ENCODE results near the gene PDCD4. TPM values are rescaled to one million over a fixed set of nuclear protein-coding genes. Genes with fewer than 3 reads are reported as not detected.

The PDCD4 gene
- total RNA-seq, 2 donors from 2014 or later: 36.7 to 48.6 TPM

DNA sequence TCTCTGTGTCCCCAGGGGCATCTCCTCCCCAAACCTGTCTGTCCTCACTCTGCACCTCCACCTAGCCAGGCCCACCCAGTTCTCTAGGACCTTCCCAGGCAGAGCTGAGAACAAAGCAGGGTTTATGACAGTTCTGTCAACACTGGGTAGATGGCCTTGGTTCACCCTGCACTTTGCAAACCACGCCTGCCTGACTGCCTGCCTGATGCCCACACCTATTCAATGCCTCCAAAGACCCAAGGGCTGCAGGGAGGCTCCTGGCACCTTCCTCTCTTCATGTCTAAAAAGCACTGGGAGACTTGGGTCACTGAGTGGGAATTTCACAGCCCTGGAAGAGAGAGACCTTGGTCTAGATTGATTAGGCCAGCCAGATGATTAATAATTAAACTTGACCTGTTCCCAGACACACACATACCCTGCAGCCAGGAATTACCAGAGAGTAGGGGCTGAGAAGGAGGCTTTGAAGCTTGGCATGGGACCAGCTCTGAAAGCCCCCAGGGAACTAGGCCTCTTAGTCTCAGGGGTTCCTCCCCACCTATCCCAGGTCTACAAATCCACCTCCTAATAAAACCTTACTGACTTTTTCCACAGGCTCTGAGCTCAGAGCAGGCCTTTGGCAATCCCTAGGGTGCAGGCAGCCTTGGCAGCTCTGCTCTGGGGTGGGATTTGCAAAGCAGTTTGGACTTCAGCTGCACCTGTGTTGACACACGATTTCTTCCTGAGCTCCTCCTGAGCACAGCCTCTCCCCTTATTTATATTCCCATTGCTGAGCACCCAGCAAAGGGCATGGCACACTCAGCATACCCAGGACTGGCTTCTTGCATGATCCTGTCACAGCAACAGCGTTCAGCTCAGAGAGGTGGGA lies 25.7 kb upstream of the PDCD4 start:
- no peak overlapping the region for H3K4me3 Mint-ChIP-seq
- H3K36me3 Mint-ChIP-seq: no peaks in the 10 kb centered on the region
- peak overlapping the region in 1 of 2 donors; percentile 23 for H3K27ac Mint-ChIP-seq
- peaks cover 45 to 60% of the 10 kb centered on the region in 2 donors for H3K4me1 Mint-ChIP-seq (ENCODE audit: low read depth in 2 of 2)
- no peak for ATAC-seq
- H3K27me3 Mint-ChIP-seq: peaks cover 0 to 18% of the 10 kb centered on the region in 2 donors
- H3K9me3 Mint-ChIP-seq: no peaks in the 10 kb centered on the region
- no peak for DNase-seq (ENCODE audit: low spot score)

DNA sequence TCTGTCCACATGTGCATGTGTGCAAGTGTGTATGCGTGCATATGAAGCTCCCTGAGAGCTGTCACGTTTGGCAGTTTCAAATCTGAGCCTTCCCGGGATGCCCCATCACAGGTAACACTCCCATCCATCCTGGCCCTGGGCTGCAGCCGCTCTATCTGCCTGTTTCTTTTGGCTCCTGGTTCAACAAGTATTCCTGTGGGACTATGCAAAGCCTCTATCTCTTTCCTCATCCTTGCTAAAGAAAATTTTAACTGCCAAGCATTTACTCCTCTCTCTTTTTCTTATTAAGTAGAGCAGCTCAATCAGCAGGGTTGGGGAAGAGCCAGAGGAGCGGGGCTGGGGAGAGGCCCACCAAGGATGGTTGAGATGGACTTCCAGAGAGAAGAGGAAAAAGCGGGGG lies 24.4 kb upstream of the PDCD4 start:
- ATAC-seq: no peak
- Mint-ChIP-seq H3K4me1 (ENCODE audit: low read depth in 2 of 2) (peaks cover 50 to 64% of the 10 kb centered on the region in 2 donors), H3K9me3 (no peaks in the 10 kb centered on the region), H3K27ac (peak overlapping the region; percentile 28 to 39), H3K4me3 (no peak overlapping the region), H3K27me3 (peaks cover 0 to 22% of the 10 kb centered on the region in 2 donors), H3K36me3 (no peaks in the 10 kb centered on the region)
- DNase-seq (ENCODE audit: low spot score): no peak

DNA sequence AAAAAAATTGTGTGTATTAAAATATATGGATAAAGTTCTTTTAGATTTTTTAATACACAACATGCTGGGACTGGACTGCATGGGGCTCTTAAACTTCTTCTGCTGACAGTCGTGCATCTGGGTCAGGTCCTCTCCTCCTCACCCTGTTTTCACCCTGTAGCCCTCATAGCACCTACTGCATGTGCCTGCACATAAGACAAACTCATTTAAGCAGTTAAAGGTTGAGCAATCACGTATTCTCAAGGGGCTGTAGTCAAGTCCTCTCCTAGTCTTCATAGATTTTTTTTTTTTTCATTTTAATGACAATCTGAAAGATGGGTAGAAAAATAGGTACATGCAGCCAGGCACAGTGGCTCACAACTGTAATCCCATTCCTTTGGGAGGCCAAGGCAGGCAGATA lies 23.6 kb upstream of the PDCD4 start:
- no peak overlapping the region for H3K4me3 Mint-ChIP-seq
- ATAC-seq: no peak
- H3K9me3 Mint-ChIP-seq: no peaks in the 10 kb centered on the region
- DNase-seq (ENCODE audit: low spot score): no peak
- peaks cover 0 to 20% of the 10 kb centered on the region in 2 donors for H3K27me3 Mint-ChIP-seq
- H3K4me1 Mint-ChIP-seq (ENCODE audit: low read depth in 2 of 2): peaks cover 48 to 64% of the 10 kb centered on the region in 2 donors
- no peaks in the 10 kb centered on the region for H3K36me3 Mint-ChIP-seq
- H3K27ac Mint-ChIP-seq: no peak overlapping the region

DNA sequence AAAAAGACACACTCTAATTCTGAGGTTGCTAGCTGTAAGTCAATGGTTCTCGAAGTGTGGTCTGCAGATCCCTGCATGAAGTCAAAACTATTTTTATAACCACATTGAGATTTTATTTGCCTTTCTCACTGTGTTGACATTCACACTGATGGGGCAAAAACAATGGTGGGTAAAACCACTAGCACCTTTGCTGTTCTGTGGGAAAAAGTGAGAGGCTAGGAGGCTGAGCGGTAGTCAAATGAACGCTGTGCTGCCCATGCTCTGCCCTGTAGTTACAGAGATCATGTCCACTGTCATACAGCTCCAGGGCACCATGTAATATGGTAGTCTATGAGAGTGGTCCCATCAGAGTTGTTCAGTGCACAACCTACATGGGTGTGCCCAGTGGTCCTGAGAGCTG lies 21.6 kb upstream of the PDCD4 start:
- Mint-ChIP-seq H3K27me3 (peaks cover 0 to 16% of the 10 kb centered on the region in 2 donors), H3K4me3 (peak overlapping the region; percentile 70), H3K27ac (peak overlapping the region; percentile 47 to 83), H3K4me1 (ENCODE audit: low read depth in 2 of 2) (peaks cover 44 to 71% of the 10 kb centered on the region in 2 donors), H3K36me3 (no peaks in the 10 kb centered on the region), H3K9me3 (no peaks in the 10 kb centered on the region)
- peak; percentile 90 to 93 for ATAC-seq
- DNase-seq (ENCODE audit: low spot score): no peak

DNA sequence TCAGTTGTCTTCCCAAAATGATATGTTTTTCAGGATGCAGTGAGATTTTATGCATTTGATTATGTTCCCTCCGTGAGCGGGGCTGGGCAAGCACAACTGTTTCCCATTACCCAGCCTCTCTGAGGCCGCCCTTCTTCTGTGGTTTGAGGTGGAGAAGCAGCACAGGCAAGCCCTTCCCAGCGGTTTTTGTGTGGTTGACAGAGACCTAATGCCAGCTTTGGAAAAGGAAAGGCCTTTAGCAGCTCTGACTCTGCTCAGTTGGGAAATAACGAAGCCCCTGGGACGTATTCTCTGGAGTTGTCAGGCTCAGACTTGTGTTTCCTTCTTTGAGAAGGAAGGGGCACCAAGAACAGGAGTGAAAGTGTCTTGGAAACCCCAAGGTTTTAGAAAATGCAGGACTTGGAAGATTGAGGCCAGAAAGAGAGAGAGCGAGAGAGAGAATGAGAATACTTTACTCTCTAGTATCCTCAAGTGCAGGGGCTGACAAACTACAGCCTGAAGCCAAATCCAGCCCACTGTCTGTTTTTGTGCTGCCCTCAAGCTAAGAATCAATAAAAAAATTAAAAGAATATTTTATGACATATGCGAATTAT lies 20.6 kb upstream of the PDCD4 start:
- no peaks in the 10 kb centered on the region for H3K9me3 Mint-ChIP-seq
- peaks cover 44 to 63% of the 10 kb centered on the region in 2 donors for H3K4me1 Mint-ChIP-seq (ENCODE audit: low read depth in 2 of 2)
- H3K27me3 Mint-ChIP-seq: peaks cover 0 to 16% of the 10 kb centered on the region in 2 donors
- ATAC-seq: no peak
- peak overlapping the region; percentile 70 for H3K4me3 Mint-ChIP-seq
- H3K36me3 Mint-ChIP-seq: no peaks in the 10 kb centered on the region
- peak overlapping the region; percentile 49 to 75 for H3K27ac Mint-ChIP-seq
- no peak for DNase-seq (ENCODE audit: low spot score)

DNA sequence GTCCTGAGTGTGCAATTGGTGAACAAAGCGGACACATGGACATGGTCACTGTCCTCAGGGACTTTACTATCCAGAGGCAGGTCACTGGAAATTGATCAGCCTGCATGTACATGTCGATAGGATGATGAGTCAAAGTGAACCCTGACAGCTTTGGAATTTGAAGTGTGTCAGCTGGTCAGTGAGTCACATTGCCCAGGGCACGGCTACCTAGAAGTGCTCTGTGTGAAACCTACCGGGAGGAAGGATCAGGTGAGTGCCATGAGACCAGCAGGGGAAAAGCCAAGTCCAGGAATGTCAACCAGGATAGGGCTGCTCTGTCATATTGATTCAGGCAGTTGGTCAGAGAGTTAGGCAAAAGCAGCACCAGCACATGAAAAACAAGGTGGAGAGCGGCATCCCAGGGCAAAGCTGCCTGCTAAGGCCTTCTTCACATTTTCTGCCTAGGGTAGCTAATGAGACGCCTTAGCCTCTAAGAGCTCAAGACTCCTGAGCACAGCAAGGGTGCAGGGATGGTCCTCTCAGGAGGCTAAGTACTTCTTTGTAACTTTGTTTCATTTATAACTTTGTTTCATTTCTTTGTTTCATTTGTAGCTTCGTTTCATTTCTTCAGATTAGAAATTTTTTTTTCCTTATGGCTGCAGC lies 19.4 kb upstream of the PDCD4 start:
- DNase-seq (ENCODE audit: low spot score): no peak
- Mint-ChIP-seq H3K4me1 (ENCODE audit: low read depth in 2 of 2) (peaks cover 40 to 59% of the 10 kb centered on the region in 2 donors), H3K27me3 (peaks cover 0 to 16% of the 10 kb centered on the region in 2 donors), H3K36me3 (no peaks in the 10 kb centered on the region), H3K4me3 (peak overlapping the region; percentile 12), H3K9me3 (no peaks in the 10 kb centered on the region), H3K27ac (peak overlapping the region; percentile 44 to 79)
- no peak for ATAC-seq

DNA sequence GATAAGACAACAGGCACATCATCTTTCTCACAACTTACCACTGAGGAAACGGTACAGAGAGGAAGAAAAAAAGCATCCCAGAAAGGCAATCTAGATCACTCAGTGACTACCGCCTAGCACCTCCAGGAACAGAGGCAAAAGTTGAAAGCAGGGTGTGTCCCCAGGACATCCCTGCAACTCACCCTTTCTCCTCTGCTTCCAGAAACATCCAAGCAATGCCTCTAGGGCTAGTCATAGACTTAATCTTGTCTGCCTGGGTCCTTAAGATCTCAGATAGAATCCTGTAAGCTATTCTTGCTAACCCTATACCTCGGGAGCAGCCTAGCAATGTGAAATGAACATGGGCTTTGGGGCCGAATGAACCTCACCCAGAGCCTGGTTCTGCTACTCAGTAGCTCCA lies 18.8 kb upstream of the PDCD4 start:
- Mint-ChIP-seq H3K27ac (peak overlapping the region; percentile 44 to 79), H3K9me3 (no peaks in the 10 kb centered on the region), H3K36me3 (no peaks in the 10 kb centered on the region)

DNA sequence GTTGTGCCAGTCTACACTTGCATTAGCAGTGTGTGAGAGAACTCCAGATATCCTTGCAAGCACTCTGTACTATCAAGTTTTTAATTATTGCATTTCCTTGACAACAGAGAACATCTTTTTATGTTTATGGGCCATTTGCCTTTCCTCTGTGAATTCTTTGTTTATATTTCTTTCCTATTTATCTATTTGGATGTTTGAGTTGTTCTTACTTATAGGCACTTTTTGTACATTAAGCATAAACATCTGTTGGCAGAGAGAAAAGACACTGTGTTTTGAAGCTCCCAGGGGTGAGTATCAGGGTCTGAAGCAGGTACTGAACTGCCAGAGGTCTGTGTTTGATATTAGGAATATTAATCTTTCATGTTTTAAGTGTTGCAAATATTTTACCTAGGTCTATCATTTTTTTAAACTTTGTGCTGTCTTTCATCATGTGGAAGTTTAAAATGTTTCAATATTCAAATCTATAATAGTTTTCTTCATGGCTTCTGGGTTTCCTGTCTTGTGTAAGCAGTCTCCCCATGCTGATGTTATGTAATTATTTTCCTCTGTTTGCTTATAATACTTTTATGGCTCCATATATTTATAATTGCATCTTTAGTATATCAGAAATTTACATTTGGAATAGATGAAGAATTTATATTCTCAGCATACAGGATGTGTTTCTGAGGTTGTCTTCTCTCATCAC lies 17.7 kb upstream of the PDCD4 start:
- H3K36me3 Mint-ChIP-seq: no peaks in the 10 kb centered on the region
- peaks cover 45 to 66% of the 10 kb centered on the region in 2 donors for H3K4me1 Mint-ChIP-seq (ENCODE audit: low read depth in 2 of 2)
- H3K4me3 Mint-ChIP-seq: no peak overlapping the region
- ATAC-seq: no peak
- H3K27me3 Mint-ChIP-seq: peaks cover 0 to 16% of the 10 kb centered on the region in 2 donors
- peak overlapping the region in 1 of 2 donors; percentile 0 for H3K27ac Mint-ChIP-seq
- no peaks in the 10 kb centered on the region for H3K9me3 Mint-ChIP-seq
- no peak for DNase-seq (ENCODE audit: low spot score)

More for the DNA sequence above, 18.8 kb upstream of the PDCD4 start:
- peaks cover 45 to 64% of the 10 kb centered on the region in 2 donors for H3K4me1 Mint-ChIP-seq (ENCODE audit: low read depth in 2 of 2)
- DNase-seq (ENCODE audit: low spot score) (no peak), ATAC-seq (no peak)
- peaks cover 0 to 16% of the 10 kb centered on the region in 2 donors for H3K27me3 Mint-ChIP-seq
- H3K4me3 Mint-ChIP-seq: no peak overlapping the region

DNA sequence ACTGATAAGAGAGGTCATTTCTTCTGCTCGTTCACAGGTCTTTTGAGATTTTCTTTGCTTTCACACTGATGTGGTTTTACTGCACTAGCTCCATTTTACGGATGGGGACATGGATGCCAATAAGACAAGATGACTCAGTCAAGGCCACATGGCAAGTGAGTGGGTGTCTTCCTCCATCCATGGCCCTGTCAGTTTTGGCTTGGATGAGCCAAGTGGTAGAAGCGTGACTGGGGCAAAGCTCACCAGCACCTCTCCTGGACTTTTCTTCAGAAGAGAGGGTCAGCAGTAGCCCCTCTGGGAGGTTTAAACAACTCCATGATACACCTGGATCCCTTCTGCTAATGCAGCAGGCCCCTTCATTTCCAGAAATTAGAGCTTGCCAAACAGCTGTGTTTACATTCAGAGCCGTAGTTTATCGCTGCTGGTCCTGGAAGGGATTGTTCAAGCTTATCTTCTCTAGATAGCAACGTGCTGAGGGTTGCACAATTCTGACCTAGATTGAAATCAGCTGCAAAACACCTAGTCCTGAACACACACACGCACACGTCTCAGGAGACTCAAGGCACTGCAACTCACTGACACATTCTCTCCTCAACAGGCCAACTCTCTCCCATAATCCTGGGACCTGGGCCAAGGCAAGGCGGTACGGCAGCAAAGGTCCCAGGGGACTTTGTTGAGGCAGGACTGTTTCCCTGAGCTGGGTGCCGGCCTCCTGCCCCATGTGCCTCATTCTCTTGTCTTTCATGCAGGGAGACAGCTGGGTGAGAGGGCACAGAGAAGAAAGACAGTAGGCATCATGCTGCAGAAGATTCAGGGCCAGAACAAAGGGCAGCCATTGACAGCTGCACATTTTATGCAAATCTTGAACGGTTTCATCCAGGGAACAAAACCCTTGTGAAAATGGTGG lies 14.2 kb upstream of the PDCD4 start:
- no peaks in the 10 kb centered on the region for H3K36me3 Mint-ChIP-seq
- no peak for DNase-seq (ENCODE audit: low spot score)
- peaks cover 0 to 4% of the 10 kb centered on the region in 2 donors for H3K27me3 Mint-ChIP-seq
- peak overlapping the region; percentile 24 to 93 for H3K27ac Mint-ChIP-seq
- H3K4me1 Mint-ChIP-seq (ENCODE audit: low read depth in 2 of 2): peaks cover 39 to 59% of the 10 kb centered on the region in 2 donors
- no peaks in the 10 kb centered on the region for H3K9me3 Mint-ChIP-seq
- peak overlapping the region; percentile 0 for H3K4me3 Mint-ChIP-seq
- peak; percentile 4 to 44 for ATAC-seq

DNA sequence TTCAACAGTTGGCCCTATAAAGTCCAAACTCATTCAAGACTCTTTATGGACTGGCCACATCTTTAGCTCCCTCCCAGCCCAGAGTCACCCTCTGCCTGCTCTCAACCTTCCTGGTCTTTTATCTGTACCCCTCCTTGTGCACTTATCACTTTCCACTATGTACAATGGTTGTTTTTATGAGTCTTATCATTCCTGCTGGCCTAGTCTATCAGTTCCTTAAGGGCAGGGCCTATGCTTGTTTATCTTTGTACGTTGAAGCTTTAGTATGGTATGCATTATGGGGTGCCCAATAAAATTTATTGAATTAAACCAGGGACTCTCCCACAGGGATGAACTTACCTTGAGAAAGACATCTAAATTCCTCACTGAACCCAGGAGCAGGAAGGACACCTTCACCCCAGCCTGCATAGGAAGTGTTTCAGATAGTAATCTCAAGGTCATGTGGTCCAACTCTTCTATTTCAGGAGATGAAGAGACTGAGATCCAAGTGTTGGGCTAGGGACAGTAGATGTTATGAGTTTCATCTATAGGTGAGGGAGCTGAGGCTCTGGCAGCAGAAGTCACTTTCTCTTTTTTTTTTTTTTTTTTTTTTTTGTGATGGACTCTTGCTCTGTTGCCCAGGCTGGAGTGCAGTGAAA lies 13.3 kb upstream of the PDCD4 start:
- Mint-ChIP-seq H3K36me3 (no peaks in the 10 kb centered on the region), H3K4me1 (ENCODE audit: low read depth in 2 of 2) (peaks cover 41 to 54% of the 10 kb centered on the region in 2 donors), H3K27me3 (no peaks in the 10 kb centered on the region), H3K9me3 (no peaks in the 10 kb centered on the region), H3K27ac (peak overlapping the region in 1 of 2 donors; percentile 93), H3K4me3 (peak overlapping the region; percentile 0)
- ATAC-seq (no peak), DNase-seq (ENCODE audit: low spot score) (no peak)

DNA sequence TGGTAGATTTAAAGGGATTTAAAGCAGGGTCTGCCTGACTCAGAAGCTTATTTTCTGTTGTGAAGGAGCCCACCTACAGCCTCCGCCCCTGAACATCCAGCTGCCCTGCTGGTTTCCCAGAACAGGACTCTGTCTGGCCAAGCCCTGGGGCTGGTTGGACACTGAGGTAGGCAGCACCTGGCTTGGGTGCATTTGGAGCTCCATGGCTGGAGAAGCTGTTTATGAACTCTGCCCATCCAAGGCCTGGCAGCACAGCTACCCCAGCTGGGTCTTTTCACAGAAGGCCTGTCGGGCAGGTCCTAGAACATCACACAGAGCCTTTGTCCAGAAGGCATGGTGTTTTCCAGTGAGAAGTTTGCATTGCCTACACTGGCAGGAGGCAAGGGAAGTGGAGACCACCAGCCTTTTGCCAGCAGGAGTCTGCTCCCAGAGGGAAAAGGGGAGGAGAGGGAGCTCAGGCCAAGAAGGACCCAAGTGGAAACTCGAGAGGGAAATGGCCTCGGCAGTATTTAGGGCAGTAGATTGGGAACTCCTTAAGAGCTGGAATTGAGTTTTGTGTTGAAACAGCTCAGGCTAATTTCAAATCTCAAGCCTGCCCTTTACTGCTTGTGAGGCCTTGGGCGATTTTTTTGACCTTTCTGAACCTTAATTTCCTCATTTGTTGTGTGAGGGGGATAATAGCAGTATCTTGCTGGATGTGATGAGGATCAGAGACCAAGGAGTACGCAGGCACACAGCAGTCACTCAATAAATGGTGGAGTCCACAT lies 12.3 kb upstream of the PDCD4 start:
- Mint-ChIP-seq H3K36me3 (no peaks in the 10 kb centered on the region), H3K4me3 (peak overlapping the region; percentile 61), H3K27ac (peak overlapping the region; percentile 93 to 97), H3K9me3 (no peaks in the 10 kb centered on the region), H3K4me1 (ENCODE audit: low read depth in 2 of 2) (peaks cover 49 to 54% of the 10 kb centered on the region in 2 donors), H3K27me3 (no peaks in the 10 kb centered on the region)
- DNase-seq (ENCODE audit: low spot score): no peak
- ATAC-seq: no peak

DNA sequence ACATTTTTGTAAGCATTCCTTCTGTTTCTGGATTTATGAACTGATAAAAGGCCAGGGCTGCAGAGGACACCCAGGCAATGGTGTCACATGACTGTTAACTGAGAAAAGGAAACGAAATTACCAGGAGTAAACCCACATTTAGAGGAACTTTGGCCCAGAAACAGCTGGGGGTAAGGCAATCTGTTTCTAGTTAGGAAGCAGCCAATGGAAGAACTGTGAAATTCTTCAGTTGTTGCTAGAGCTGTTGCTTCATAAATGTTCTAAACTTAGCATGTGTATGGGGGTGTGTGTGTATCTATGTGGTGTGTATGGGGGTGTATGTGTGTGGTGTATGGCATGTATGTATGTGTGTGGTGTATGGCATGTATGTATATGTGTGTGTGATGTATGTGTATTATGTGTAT lies 11.8 kb upstream of the PDCD4 start:
- Mint-ChIP-seq H3K27ac (peak overlapping the region; percentile 93 to 97), H3K9me3 (no peaks in the 10 kb centered on the region), H3K4me3 (peak overlapping the region; percentile 61), H3K36me3 (no peaks in the 10 kb centered on the region), H3K27me3 (no peaks in the 10 kb centered on the region), H3K4me1 (ENCODE audit: low read depth in 2 of 2) (peaks cover 55 to 60% of the 10 kb centered on the region in 2 donors)
- ATAC-seq: no peak
- DNase-seq (ENCODE audit: low spot score): no peak
